Stimulated activated CD8-positive, alpha-beta memory T cell treated with anti-CD3 and anti-CD28 coated beads, Interleukin-12 subunit alpha, Interleukin-12 subunit beta, amount 100 ng/mL, for 24 hours (primary cell): ENCODE measurements around the gene MRPL24.

Experiments
- DNase-seq: peaks from one replicate; pipeline ENCODE4 v3.0.0-alpha.2; 2020; ENCODE audit errors: extremely low read depth

Gene MRPL24

DNA sequence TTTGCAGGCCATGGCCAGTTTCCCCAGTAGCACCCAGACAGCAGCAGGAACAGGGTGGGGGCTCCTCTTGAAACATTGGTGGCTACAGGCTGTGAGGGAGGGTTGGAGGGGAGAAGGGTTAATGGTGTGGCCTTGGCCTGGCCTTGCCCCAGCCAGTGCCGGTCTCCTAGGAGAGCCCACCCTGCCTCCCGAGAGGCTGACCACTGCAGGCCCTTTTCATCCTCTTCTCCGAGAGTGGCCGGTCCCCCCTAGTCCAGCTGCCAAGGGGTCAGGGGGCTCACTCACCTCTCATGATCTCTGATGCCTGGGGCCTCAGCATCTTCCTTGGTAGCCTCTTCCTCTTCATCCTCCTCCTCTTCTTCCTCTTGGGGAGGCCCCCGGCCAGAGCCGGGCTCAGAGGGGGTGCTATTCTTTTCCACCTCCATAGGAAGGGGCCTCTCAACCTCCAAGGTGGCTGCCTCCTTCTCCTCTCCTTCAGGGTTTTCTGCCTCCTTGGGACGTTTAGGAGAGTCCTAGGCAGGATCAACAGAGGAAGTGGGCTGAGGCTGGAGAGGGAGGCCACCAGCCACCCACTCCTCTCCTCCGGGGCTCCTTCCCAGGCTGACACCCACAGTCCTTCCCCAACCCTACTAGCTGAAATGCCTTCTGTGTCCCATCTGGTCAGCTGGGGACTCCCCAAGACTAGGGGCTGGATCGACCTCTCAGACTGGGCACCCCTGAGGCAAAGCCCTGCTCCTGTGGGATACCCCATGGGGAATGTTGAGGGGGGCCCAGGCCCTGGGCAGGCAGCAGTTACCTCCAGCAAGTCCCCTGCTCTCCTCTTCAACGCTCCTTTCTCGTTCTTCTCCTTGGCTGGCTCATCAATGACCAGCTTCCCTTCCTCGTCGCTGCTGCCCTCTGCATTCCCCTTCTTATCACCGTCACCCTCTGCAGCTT lies 2.7 kb upstream of the MRPL24 start:
- DNase-seq: no peak

- DNase-seq: no peak
Measured at GRCh38 chr1:156742801-156743200, 1.9 kb upstream of the MRPL24 start.

DNA sequence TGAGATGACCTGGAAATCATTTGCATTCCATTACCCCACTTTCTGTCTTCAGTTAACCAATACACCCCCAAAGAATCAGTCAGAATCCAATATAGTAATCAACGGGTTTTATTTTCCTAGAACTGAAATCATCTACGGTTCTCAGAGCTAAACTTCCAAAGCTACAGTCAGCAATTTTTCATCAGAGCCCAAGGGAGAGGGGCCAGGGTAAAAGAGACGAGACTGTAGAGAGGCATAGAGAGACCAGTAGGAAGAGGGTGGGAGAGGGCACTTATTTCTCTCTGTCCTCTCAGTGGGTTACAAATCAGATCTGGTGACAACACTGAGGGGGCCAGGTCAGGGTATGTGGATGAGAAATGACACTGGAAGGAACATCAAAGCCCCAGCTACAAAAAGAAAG lies 1.1 kb upstream of the MRPL24 start:
- DNase-seq: no peak

DNA sequence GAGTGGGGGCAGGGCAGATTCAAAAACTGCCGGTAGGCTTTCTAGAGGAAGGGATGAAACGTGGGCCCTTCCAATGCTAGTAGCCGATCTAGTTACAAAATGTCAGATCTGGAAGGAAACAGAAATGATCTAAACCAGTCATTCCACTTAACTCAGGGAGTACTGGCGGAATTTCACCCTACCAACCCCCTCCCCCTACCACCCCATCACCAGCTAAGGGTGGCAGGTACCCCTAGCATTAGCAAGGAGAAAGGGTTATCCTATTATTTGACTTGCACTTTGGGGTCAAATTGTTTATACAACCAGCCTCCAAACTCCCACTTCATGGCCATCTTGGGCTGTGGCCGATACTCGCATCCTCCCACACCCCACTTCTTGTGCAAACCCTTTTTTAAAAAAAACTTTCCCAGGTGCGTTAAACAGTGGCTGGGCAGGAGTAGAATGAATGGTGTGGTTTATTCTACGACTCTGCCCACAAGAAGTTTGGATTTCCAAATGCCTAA lies 644 bp upstream of the MRPL24 start:
- DNase-seq: no peak

GRCh38 chr1:156740237-156740740 lies 599 bp downstream of the MRPL24 start:
- no peak for DNase-seq

GRCh38 chr1:156738916-156739315 lies 2.0 kb downstream of the MRPL24 start:
- DNase-seq: no peak

DNA sequence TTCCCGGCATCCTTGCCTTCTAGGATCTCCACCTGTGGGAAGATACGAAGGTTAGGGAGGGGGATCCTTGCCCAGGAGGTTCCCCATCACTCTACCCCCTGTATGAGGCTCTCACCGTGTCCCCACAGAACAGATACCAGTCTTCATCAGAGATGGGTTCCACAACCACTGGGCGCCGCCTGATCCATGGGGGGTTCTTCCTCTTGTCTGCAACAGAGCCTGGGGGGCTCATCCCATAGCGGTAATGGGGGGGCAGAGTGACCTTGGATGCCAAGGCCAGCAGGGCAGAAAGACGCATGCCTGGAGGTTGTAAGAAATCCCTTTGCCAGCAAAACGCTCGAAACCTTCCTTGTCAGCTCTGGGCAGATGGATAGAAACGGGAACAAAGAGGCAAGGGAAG lies 2.5 kb downstream of the MRPL24 start:
- no peak for DNase-seq

GRCh38 chr1:156733989-156734584 lies 6.8 kb downstream of the MRPL24 start:
- DNase-seq: no peak

DNA sequence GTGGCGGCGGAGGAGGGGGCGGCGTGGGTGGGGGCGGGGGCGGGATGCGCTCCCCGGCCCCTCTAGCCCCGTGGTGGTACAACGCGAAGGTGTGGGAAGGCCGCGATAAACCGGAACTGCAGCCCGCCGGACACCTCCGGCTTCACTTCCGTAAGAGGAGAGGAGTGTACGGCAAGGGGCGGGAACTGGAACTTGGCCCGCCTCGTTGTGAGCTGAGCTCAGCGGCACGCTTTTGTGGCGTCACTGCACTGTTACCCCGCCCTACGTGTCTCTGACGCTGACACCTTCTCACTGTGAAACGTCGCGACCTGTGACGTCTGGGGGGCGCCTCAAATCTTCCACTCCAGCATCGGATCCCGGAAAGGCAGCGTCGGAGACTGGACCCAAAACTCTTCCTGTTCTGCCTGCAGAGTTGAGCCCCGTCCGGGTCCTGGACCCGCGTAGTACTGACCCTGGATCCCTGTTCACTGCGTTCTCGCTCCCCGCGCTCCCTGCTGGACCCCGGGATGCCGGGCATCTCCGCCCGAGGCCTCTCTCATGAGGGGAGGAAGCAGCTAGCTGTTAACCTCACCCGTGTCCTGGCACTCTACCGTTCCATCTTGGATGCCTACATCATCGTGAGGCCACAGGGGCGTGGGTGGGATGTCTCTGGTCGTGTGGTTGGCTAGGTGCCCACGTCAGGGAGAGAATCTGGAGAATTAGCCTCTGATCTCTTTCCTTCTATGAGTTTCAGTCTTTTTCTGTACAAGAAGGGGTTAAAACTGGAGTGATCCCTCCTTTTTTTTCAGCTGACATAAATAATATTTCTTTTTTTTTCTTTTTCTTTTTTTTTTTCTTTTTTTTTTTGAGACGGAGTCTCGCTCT lies 12.1 kb downstream of the MRPL24 start, which contains the start of gene ISG20L2:
Gene ISG20L2 (minus strand): TSS at position 168 of the 864 bp plus-strand sequence. CDS start 1,114 bp downstream, outside the sequence.
- peak; percentile 90 for DNase-seq

- DNase-seq: peak; percentile 59
Measured at GRCh38 chr1:156727926-156728598, 12.8 kb downstream of the MRPL24 start, which contains the start of gene METTL25B. Gene METTL25B (plus strand): TSS chr1:156728469. CDS start chr1:156729105, 636 bp downstream.

GRCh38 chr1:156727492-156727891 lies 13.4 kb downstream of the MRPL24 start:
- DNase-seq: no peak

- DNase-seq: no peak
Measured at GRCh38 chr1:156726549-156727226, 14.2 kb downstream of the MRPL24 start.

DNA sequence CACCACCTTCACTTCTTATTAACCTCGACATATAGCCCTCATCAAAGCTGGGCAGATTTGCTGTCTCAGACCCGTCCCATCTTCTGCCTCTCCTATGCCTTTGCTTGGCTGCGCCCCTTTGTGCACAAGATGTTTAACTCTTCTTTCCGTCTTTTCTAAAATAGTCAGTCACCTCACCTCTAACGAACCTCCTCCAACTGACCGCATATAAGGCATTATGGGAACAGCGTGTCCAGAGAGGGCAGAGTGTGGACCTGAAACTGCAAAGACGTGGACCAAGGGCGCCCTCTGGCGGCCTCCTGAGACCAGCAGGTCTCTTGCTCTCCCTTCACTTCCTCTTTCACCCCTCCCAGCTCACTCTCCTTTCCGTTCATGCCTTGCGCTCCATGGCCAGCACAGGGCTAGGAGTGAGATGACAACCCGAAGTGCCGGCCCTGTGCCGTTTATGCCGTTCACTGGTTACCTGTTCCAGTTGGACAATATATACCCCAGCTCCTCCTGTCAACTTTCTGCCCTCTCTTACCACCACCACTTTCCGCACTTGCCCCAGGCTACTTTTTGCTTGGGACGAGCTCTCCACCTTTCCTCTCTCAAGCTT lies 15.1 kb downstream of the MRPL24 start:
- DNase-seq: no peak

DNA sequence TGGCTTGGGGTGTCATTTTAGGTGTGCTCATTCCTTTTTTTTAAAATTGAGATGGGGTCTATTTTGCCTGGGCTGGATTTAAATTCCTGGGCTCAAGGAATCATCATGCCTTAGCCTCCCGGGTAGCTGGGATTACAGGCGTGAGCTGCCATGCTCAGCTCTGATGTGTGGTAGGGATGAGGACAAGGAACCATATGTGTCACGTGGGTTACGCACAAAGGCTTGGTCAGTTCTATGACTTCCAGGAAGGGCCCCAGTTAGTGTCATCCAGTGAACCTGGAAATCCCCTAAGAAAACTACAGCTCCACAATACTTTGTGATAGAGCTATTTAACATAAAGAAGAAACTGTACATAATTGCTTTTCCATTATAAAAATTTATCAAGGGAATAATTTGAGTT lies 19.4 kb downstream of the MRPL24 start:
- no peak for DNase-seq

GRCh38 chr1:156721131-156721530 lies 19.8 kb downstream of the MRPL24 start:
- no peak for DNase-seq

- DNase-seq: no peak
Measured at GRCh38 chr1:156717351-156717750, 23.5 kb downstream of the MRPL24 start.

GRCh38 chr1:156714830-156715229 lies 26.1 kb downstream of the MRPL24 start:
- no peak for DNase-seq

GRCh38 chr1:156712626-156713025 lies 28.3 kb downstream of the MRPL24 start:
- DNase-seq: no peak

DNA sequence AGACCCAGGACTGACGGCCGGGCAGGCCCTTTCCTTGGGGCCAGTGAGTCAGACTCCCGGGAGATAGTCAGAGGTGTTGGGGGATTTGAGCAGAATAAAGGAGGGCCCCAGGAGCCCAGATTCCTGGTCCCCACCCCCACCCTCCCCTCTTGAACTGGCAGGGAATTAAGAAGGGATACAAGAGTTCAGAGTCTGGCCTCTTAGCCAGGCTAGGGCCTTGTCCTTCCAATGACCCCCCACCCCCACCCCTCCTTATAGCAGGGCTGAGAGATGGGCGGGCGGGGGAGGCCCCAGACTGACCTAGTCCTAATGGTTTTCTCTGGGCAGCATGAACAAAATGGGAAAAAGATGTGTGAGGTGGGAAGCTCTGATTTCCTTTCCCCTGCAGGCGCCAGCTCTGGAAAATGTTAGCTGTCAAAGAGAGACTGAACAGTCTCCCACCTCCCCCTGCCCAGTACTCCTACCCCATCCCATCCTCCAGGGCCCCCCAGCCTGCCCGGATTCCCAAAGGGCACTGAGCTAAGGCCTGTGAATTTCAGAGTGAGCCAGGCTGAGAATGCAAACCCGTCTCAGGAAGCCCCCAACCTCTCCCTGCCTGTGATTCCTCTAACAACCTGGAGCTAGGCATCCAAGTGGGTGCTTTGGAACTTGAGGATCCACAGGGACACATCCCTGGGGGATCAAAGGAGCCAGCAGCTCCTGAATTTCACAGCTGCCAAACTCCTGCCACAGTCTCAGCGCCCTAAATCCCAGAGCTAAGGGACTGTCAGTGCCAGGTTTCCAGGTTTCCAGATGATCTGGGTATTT lies 29.7 kb downstream of the MRPL24 start:
- no peak for DNase-seq
